Adipose tissue (tissue), 3 donors: ENCODE results near the gene PSKH1. TPM values are rescaled to one million over a fixed set of nuclear protein-coding genes. Genes with fewer than 3 reads are reported as not detected.

Source experiments
- H3K27ac ChIP-seq: one replicate; pipeline ENCODE4 v1.5.1; 2013; ENCODE audit warnings: low read depth, low read length
- WGBS, 3 donors: extraction: QIAGEN DNeasy Blood & Tissue Kit; methylation state at CpG; one replicate each; pipeline ENCODE4 v1.1.7; 2013; 5-methylcytosine and 5-hydroxymethylcytosine counted together
- polyA plus RNA-seq, 3 donors: library from polyadenylated mRNA; stranded (reverse); fragments of 200-250 nt; gene quantifications; one replicate each; pipeline ENCODE4 v1.2.3, GENCODE V29; 2013
- donor health status: healthy with polysubstance abuse.
- donor health status: Bipolar disorder and iron deficiency.
- donor health status: healthy.

PSKH1 gene
- polyA plus RNA-seq, 3 donors = 19.2 to 26.8 (median 23.5) TPM

DNA sequence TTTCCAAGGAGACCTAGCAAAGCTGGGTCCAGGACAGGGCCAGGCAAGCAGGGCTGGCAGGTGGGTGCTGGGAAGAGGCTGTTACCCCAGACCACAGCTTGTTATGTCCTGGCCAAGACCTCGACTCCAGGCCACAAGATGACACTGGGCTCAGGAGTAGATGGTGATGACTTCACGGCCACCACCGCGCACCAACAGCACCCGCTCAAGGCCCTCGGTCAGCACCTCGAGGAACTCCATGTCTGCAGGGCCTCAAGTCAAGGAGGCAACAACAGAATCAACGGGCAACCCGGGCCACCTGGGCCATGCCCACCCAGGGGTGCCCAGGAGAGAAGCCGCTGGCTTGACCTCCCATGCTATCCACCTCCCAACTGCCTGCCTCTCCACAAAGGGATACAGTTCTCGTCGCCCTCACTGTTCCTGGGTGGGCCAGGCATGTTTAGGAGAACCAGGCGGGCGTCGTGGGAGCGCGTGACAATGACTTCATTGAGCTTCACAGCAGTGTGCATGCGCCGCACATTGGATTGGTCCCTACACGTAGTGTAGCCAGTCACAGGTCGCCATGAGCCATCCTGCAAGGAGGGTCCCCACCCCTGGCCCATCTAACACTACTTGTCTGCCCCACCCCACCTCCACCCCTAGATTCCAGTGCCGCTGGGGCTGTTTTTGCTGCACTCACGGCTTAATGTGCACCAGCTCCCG lies 51.8 kb downstream of the PSKH1 start:
- no peak overlapping the region for H3K27ac ChIP-seq
- 89 to 92% (median 91%) methylated on average over 24 of the region's 24 CpGs for WGBS, 3 donors

DNA sequence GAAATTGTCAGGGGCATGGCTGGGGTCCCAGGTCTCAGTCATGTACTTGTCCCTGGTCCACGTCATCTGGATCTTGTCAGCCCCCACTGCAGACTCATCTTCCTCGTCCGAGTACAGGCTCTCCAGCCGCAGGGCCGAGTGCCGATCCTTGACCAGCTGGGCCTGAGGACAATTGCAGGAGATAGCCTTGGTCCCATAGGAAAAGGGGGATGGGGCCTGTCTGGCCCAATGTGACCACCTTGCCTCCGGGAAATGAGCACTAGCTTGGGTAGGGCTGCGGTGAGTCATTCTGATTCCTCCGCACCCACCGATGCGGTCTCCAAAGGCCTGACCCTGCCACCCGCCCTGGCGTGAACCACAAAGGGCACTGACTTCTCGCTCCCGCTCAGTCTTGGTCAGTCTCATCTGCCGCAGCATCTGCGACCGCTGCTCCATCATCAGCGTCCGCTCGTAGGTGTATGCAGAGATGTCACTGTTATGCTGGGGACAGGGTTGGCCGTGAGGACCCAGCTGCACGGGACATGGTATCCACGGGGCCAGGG lies 52.4 kb downstream of the PSKH1 start:
- H3K27ac ChIP-seq = no peak overlapping the region
- 75 to 89% (median 80%) methylated on average over 24 of the region's 24 CpGs for WGBS, 3 donors

DNA sequence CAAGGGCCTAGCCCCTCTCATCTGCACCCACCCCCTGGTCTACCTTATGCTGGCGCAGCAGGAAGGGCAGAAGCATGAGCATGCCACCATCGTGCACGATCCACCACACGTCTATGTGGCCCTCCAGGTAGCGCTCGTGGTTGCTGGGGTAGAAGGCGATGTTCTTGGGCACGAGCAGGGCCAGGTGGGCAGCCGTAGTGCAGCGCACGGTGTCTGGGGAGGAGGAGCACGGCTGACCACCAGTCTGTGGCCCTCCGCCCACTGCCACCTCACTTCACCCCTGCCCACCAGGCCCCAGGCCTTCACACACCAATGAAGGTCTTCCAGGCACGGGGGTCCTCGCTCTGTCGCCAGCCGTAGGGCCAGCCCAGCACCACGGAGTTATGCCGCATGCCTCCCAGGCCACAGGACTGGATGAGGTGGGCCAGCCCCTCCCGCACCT lies 53.1 kb downstream of the PSKH1 start:
- WGBS, 3 donors = 93 to 95% (median 94%) methylated on average over 18 to 20 of the region's 20 CpGs
- no peak overlapping the region for H3K27ac ChIP-seq

- H3K27ac ChIP-seq = no peak overlapping the region
- WGBS, 3 donors = 90 to 95% (median 94%) methylated on average over 24 to 28 of the region's 28 CpGs
These were observed 54.0 kb downstream of the PSKH1 start for GRCh38 chr16:67946966-67947558.

- WGBS, 3 donors = 92 to 94% (median 93%) methylated on average over 15 of the region's 15 CpGs
These were observed 55.0 kb downstream of the PSKH1 start for GRCh38 chr16:67948015-67948414.

GRCh38 chr16:67949645-67950044 lies 56.6 kb downstream of the PSKH1 start:
- WGBS, 3 donors = 87 to 92% (median 89%) methylated on average over 9 to 11 of the region's 11 CpGs
- H3K27ac ChIP-seq = no peak overlapping the region

More at GRCh38 chr16:67948015-67948414, 55.0 kb downstream of the PSKH1 start:
- H3K27ac ChIP-seq = no peak overlapping the region

DNA sequence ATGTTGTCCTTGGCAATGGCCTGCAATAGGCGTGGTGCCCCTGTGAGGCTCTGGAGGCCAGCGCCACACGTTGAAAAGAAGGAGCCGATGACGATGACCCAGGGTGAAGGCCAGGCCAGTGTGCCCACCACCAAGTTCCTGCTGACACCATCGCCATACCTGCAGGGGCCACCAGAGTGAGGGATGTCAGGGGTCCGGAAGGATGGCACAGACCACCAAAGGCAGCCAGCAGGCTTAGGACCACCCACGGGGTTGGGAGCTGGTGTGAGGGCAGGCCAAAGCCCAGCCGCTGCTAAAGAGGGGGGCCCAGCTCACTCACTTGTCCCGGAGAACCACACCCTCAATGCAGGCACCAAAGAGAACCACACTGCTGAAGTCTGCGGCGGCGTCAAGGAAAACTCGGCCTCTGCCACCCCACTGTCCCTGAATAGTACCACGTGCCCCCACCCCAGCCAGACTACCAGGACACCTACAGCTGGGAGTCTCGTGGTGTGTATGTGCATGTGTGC lies 57.3 kb downstream of the PSKH1 start:
- 86 to 92% (median 87%) methylated on average over 16 of the region's 16 CpGs for WGBS, 3 donors
- no peak overlapping the region for H3K27ac ChIP-seq

DNA sequence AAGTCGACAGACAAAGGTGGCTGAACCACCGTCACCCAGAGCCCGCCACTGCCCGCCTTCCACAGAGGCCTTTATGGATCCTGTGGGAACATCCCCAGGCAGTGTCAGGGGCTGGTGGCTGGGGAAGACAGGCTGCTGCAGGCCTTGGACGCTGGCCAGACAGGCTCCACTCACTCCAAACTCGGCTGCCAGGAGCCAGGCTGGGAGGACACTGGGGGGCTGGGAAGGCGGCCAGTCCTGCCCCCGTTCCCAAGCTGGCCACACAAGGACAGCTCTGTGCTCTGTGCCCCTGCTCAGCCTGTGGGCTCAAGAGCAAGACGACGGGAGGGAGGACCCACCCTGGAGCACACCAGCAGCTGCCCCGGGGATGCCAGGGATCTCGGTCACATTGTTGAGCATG lies 58.4 kb downstream of the PSKH1 start:
- 52 to 65% (median 64%) methylated on average over 12 of the region's 12 CpGs for WGBS, 3 donors
- no peak overlapping the region for H3K27ac ChIP-seq

DNA sequence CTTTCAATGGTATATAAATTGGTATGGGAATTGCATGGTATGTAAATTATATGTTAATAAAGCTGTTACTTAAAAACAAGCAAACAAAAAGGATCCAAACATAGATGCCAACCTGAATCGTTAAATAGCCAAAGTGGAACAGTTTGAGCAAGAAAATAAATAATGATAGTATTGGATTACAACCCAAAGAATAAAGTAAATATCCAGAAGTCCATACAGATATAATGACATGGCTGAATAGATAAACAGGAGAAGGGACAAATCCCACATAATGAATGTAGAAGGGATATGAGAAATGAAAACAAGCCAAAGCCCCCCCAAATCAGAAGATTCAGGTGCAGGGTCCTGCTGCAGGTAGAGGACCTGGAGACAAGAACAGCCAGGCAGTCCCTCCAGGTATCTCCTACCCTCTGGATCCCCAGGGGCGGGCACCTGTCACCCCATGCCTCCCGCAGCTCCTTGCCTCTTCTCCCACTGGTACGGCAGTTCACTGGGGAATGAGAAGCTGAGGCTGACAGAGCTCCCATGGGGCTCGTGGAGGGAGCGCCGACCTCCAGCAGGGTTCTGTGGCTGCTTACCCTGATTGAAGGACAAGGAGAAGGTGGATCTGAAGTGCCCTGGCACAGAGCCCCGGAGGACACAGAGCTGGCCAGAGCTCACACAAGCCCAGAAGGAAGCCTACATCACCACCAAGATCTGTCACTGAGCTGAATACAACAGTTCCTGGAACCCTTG lies 60.8 kb downstream of the PSKH1 start:
- WGBS, 3 donors = 85 to 92% (median 90%) methylated on average over 8 of the region's 8 CpGs
- H3K27ac ChIP-seq = no peak overlapping the region

DNA sequence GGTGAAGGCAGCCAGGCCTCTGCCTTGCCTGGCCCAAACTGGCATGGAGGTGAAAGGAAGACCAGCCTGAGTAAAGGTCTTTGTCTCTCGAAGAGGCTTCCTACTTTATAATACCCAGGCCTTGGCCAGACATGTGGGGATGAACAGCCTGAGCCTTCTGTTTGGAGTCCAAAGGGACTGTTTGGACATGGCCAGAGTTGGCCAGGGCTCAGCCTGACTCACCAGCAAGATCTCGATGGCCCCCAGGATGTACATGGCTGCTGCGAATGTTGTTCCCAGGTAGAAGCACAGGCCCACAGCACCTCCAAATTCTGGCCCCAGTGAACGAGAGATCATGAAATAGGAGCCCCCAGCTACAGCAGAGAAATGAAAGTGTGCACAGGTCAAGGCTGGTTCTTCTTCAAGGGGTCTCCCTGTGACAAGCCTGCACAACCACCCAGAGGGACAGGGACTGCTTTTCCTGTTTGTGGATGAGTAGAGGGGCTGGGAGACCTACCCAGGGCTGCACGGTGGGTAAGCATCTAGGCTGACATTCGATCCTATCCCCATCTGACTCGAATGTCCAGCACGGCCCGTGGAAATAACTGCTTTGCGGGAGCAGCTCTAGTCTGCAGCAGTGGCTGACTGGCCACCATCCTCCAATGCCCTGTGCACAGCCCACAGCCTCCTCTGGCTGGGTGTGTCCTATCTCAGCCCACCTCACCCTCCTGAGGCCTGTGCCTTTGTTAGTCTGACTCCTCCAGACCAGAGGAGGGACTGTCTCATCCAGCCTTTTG lies 61.6 kb downstream of the PSKH1 start:
- 78 to 92% (median 88%) methylated on average over 10 of the region's 10 CpGs for WGBS, 3 donors
- no peak overlapping the region for H3K27ac ChIP-seq

- no peak overlapping the region for H3K27ac ChIP-seq
- 94 to 98% (median 96%) methylated on average over 9 of the region's 9 CpGs for WGBS, 3 donors
These were observed 64.6 kb downstream of the PSKH1 start for GRCh38 chr16:67957622-67958021.

DNA sequence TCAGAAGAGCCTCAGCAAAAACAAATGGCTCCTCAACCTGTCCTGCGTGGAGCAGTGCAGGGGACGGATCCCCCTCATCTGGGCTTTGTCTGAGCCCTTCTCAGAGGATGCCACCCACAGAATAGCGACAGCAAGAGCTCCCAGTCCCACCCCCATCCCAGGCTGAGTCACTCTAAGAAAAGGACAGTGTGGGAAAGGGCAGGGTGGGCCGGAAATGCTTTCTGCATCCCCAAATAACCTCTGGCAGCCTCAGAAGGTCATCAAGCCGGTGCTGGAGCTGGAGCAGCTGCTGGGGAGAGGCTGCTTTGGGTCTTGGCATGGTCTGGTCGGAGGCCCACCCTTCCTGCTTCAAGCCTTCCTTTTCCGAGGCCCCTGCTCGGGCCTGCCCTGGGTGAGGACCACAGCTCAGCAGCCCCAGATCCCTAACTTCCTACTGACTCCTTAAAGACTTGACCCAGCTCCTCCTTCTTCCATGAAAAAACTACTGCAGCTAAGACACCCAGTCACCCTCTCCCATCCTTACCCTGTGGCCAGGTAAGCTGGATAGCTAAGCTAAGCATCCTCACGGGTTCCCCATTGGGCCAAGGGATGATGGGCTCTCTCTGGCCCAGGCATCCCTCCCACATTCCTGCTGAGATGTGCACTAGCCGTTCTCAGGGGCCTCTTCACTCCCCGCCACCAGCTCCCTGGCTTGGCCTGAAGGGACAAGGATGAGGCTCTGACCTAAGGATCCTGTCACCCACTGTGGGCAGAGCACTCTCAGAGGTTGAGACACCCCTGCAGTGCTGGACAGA lies 66.7 kb downstream of the PSKH1 start:
- peak overlapping the region; percentile 46 for H3K27ac ChIP-seq
- 43 to 75% (median 56%) methylated on average over 11 of the region's 11 CpGs for WGBS, 3 donors

DNA sequence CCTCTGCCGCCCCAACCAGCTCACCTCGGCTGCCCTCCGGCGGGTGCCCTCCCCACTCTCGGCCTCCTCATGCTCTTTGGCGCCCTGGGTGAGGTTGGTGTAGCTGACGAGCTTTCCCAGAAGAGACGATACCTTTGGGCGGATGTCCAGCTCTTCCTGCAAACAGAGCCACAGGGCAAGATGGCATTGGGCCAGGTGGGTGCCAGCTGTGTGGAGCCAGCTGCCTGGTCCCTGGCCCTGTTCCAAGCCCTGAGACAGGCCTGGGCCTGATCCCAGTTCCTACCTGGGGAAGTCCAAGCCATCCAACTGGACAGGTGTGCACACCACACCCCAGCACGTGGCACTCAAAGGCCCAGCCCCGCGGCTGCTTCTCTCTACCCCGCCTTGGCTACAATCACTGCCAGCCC lies 68.5 kb downstream of the PSKH1 start:
- H3K27ac ChIP-seq = no peak overlapping the region
- WGBS, 3 donors = 29 to 87% (median 84%) methylated on average over 13 of the region's 13 CpGs

DNA sequence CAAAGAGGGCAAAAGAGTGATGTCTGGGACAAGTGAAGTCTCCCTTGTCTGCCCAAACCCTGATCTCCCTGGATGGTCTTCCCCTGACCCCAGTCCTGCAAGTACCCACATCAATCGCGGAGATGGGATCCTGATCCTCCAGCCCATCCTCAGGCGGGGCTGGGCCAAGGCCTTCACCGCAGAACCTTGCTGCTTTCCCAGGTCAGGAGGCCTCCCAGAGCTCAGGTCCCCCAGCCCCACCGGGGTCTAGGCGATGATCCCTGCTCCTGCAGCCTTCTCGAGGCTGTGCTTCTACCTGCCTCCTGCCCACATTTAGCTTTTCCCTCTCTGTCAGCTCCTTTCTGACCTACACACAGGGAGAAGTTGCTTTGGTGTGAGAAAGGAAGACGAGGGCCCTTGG lies 69.1 kb downstream of the PSKH1 start:
- no peak overlapping the region for H3K27ac ChIP-seq
- WGBS, 3 donors = 91 to 93% (median 92%) methylated on average over 8 of the region's 8 CpGs

DNA sequence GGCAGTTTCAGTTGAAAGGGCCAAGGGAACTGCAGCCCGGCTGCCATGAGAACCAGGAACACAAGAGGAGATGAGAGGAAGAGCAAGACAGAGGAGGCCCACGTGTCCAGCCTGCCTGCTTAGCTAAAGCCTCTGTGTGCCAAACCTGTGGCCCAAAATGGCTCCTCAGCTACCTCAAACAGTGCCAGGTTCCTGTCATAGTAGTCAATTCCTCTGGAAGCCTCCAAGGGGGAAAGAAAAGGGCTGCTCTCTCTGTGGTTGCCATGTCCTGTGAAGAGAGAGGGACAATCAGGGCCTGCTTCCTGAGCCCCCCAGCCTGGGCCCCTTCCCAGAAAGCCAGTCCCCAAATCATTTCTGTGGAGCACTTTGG lies 70.2 kb downstream of the PSKH1 start:
- WGBS, 3 donors = 57 to 75% (median 59%) methylated on average over 2 of the region's 2 CpGs
- H3K27ac ChIP-seq = no peak overlapping the region

DNA sequence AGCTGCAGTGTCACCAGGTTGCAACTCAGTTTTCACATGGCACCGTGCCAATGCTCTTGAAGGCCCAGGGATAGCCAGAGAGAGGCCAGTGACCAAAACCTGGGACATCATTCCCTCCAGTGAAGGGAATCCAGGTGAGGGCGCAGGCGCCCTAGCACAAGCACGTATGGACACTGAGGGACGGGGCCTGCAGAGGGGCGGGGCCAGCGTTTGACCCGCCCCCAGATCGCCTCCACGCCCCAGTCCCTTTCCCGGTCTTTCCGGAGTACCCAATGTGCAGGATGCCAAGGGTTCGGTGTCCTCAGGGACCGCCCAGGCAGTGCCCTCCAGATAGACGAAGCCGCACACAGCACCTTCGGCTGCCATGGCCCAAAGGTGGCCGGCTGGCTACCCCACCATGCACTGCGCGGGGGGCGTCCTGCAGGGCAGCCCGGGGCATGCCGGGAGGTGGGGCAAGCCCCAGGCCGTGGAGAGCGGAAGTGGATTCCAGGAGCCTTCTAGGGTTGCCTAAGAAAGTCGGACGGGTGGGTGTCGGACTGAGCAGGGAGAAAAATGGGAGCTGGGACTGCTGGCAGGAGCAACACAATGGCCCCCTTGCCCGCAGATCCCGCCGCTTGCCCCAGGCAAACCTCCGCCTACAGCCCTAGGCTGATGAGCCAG lies 70.7 kb downstream of the PSKH1 start:
- H3K27ac ChIP-seq = no peak overlapping the region
- whole genome bisulfite sequencing, 3 donors = 49 to 66% (median 51%) methylated on average over 32 of the region's 32 CpGs

DNA sequence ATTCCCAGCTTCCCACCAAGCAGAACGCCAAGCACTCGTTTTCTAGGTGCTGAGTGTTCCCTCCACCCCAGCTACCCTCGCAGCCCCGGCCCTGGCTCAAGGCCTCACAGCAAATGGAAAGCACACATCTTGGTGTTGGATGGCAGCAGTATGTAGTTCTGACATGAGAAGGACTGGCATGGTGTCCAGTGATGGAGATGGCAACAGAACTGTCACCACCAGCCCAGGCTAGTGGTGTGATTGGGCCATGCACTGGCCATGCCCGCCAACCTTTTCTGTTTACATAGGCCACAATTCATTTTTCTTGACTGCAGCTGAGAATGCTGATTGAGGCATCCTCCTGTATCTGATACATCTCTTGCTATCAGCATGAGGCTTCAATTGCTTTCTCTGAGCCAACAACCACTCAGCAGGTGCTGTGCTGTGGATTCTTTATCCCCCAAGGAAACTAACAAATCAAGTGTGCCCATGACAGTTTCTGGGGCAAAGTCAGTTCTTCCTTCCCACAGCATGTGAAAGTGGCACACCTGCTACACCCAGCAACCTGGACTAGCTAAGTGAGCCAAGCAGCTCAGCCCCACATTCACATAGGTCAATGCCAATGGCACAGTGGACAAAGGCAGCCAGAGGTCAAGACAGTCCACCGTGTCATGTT lies 71.5 kb downstream of the PSKH1 start:
- WGBS, 3 donors = 85 to 89% (median 85%) methylated on average over 6 of the region's 6 CpGs
- no peak overlapping the region for H3K27ac ChIP-seq
